GM18498 (cell line): ENCODE measurements around the gene RNF225.
"Not testable (repeated sequence)": the region's sequence is repeated elsewhere in the genome, so short reads cannot be mapped to it uniquely, and the experiment has no call there.

Experiments used
- ATAC-seq: cut with Tn5 transposase; IDR thresholded peaks from one replicate; pipeline ENCODE4 v1.9.1; 2021; ENCODE audit warnings: mild to moderate bottlenecking, moderate library complexity; ENCODE audit not compliant: unreplicated experiment

The RNF225 gene

GRCh38 chr19:58361900-58362271 is 33.6 kb upstream of the RNF225 start:
- no peak for ATAC-seq

- peak; percentile 86 for ATAC-seq
Observed at GRCh38 chr19:58362272-58362994, 33.0 kb upstream of the RNF225 start, which contains the start of gene ZNF497. TSS of gene ZNF497 (minus strand) at chr19:58362751. CDS start at chr19:58357635, 5,116 bp downstream.

GRCh38 chr19:58364146-58364545 is 31.3 kb upstream of the RNF225 start:
- ATAC-seq, result no peak

- no peak for ATAC-seq
Observed at GRCh38 chr19:58366585-58367430, 28.6 kb upstream of the RNF225 start.

- ATAC-seq, result no peak
Observed at GRCh38 chr19:58367698-58368454, 27.6 kb upstream of the RNF225 start.

GRCh38 chr19:58368561-58369360 is 26.7 kb upstream of the RNF225 start:
- no peak for ATAC-seq

- no peak for ATAC-seq
Observed at GRCh38 chr19:58372311-58373133, 22.9 kb upstream of the RNF225 start.

GRCh38 chr19:58374200-58374599 is 21.3 kb upstream of the RNF225 start:
- ATAC-seq, result no peak

- not testable (repeated sequence) for ATAC-seq
Observed at GRCh38 chr19:58376724-58377123, 18.7 kb upstream of the RNF225 start.

GRCh38 chr19:58379246-58379645 is 16.2 kb upstream of the RNF225 start:
- ATAC-seq, result no peak

- no peak for ATAC-seq
Observed at GRCh38 chr19:58380037-58380661, 15.3 kb upstream of the RNF225 start.

GRCh38 chr19:58380662-58381459 is 14.6 kb upstream of the RNF225 start, which contains the start of gene ZNF837:
TSS of gene ZNF837 (minus strand) at chr19:58381030. CDS start at chr19:58369332, 11,698 bp downstream.
- peak; percentile 83 for ATAC-seq

GRCh38 chr19:58381460-58382212 is 13.8 kb upstream of the RNF225 start:
- ATAC-seq, result no peak

- ATAC-seq, result no peak
Observed at GRCh38 chr19:58382997-58383603, 12.4 kb upstream of the RNF225 start.

GRCh38 chr19:58385313-58385890 is 10.1 kb upstream of the RNF225 start:
- ATAC-seq, result no peak

- ATAC-seq, result peak; percentile 17
Observed at GRCh38 chr19:58385891-58386575, 9.4 kb upstream of the RNF225 start.
